Neural cell (in vitro differentiated cells): ENCODE data around the gene CCNQ. TPM values are rescaled to one million over a fixed set of nuclear protein-coding genes. Genes with fewer than 3 reads are reported as not detected.

Source experiments
- H2AFZ ChIP-seq: fragments of 200-600, 300-800 bp; sonication (generic), shearing (Covaris generic); 2 replicates; pipeline ENCODE4 v1.6.0; 2014; ENCODE audit warnings: low read depth, mild to moderate bottlenecking, antibody characterized with exemption, low read length, moderate library complexity
- H3F3A ChIP-seq: fragments of 200-600 bp; shearing (Covaris generic); 2 replicates; pipeline ENCODE4 v1.6.1; 2016; ENCODE audit warnings: mild to moderate bottlenecking, moderate library complexity, mixed read lengths, antibody characterized with exemption, low read length; ENCODE audit not compliant: insufficient read depth, poor library complexity, severe bottlenecking
- H3K27ac ChIP-seq: fragments of 200-600, 300-800 bp; sonication (generic), shearing (Covaris generic); 2 replicates; pipeline ENCODE4 v1.5.1; 2014; ENCODE audit warnings: mild to moderate bottlenecking, low read length, moderate library complexity
- H3K27me3 ChIP-seq: fragments of 300-800, 200-600 bp; sonication (generic), shearing (Covaris generic); 2 replicates; pipeline ENCODE4 v1.6.0; 2014; ENCODE audit warnings: mild to moderate bottlenecking, low read depth, low read length, moderate library complexity; ENCODE audit not compliant: insufficient read depth
- H3K36me3 ChIP-seq: fragments of 300-800, 200-600 bp; sonication (generic), shearing (Covaris generic); 2 replicates; pipeline ENCODE4 v1.5.1; 2014; ENCODE audit warnings: mild to moderate bottlenecking, antibody characterized with exemption, low read length, moderate library complexity; ENCODE audit not compliant: insufficient read depth
- H3K4me2 ChIP-seq: fragments of 300-800, 200-600 bp; sonication (generic), shearing (Covaris generic); 2 replicates; pipeline ENCODE4 v1.6.0; 2014; ENCODE audit warnings: mild to moderate bottlenecking, low read length
- H3K4me3 ChIP-seq: fragments of 300-800, 200-600 bp; sonication (generic), shearing (Covaris generic); 2 replicates; pipeline ENCODE4 v1.5.1; 2014; ENCODE audit warnings: mild to moderate bottlenecking, low read length, moderate library complexity
- H3K79me2 ChIP-seq: fragments of 200-600 bp; shearing (Covaris generic); replicated peaks from 2 replicates; pipeline ENCODE4 v1.6.0; 2014; ENCODE audit warnings: mild to moderate bottlenecking, low read length, moderate library complexity; ENCODE audit not compliant: insufficient read depth
- H3K9ac ChIP-seq: fragments of 300-800, 200-600 bp; sonication (generic), shearing (Covaris generic); 2 replicates; pipeline ENCODE4 v1.6.1; 2016; ENCODE audit warnings: mild to moderate bottlenecking, low read length, mixed read lengths
- H3K9me2 ChIP-seq: fragments of 200-600 bp; shearing (Covaris generic); 2 replicates; pipeline ENCODE4 v1.6.1; 2016; ENCODE audit warnings: mild to moderate bottlenecking, low read length, mixed read lengths; ENCODE audit not compliant: insufficient read depth
- H3K9me3 ChIP-seq: fragments of 200-600, 300-800 bp; sonication (generic), shearing (Covaris generic); 2 replicates; pipeline ENCODE4 v1.6.1; 2016; ENCODE audit warnings: mild to moderate bottlenecking, mixed run types, low read length, moderate library complexity, mixed read lengths
- H4K20me1 ChIP-seq: fragments of 200-600 bp; shearing (Covaris generic); 2 replicates; pipeline ENCODE4 v1.6.1; 2016; ENCODE audit warnings: mild to moderate bottlenecking, mixed run types; ENCODE audit not compliant: insufficient read depth
- CTCF ChIP-seq: fragments of 450-650 bp; IDR thresholded peaks from 2 replicates; pipeline ENCODE4 v1.5.1; 2014; ENCODE audit warnings: antibody characterized with exemption, mild to moderate bottlenecking, moderate library complexity; ENCODE audit not compliant: poor library complexity, severe bottlenecking
- EP300 ChIP-seq: fragments of 450-650 bp; conservative IDR thresholded peaks from 2 replicates; pipeline ENCODE4 v1.6.1; 2014; ENCODE audit warnings: antibody characterized with exemption, mild to moderate bottlenecking, moderate library complexity; ENCODE audit not compliant: poor library complexity, severe bottlenecking
- EZH2 ChIP-seq: fragments of 200-600, 300-800 bp; shearing (Covaris generic), sonication (generic); IDR thresholded peaks from 2 replicates; pipeline ENCODE4 v1.6.1; 2014; ENCODE audit warnings: antibody characterized with exemption, low read length, borderline replicate concordance, mild to moderate bottlenecking; ENCODE audit not compliant: insufficient read depth, poor library complexity, severe bottlenecking
- MXI1 ChIP-seq: fragments of 450-650 bp; conservative IDR thresholded peaks from 2 replicates; pipeline ENCODE4 v1.6.1; 2014; ENCODE audit warnings: antibody characterized with exemption, mild to moderate bottlenecking; ENCODE audit not compliant: poor library complexity, severe bottlenecking
- POLR2AphosphoS5 ChIP-seq: IDR thresholded peaks from 2 replicates; pipeline ENCODE4 v1.6.1; 2012
- RAD21 ChIP-seq: fragments of 450-650 bp; conservative IDR thresholded peaks from 2 replicates; pipeline ENCODE4 v1.6.1; 2014; ENCODE audit warnings: antibody characterized with exemption, mild to moderate bottlenecking, moderate library complexity
- REST ChIP-seq: IDR thresholded peaks from 2 replicates; pipeline ENCODE4 v1.6.1; 2012; ENCODE audit warnings: borderline replicate concordance
- SMC3 ChIP-seq: fragments of 450-650 bp; conservative IDR thresholded peaks from 2 replicates; pipeline ENCODE4 v1.6.1; 2014; ENCODE audit warnings: antibody characterized with exemption, mild to moderate bottlenecking, moderate library complexity; ENCODE audit not compliant: poor library complexity
- TAF1 ChIP-seq: IDR thresholded peaks from 2 replicates; pipeline ENCODE4 v1.6.1; 2012; ENCODE audit warnings: low read depth
- polyA plus RNA-seq: library from polyadenylated mRNA; depleted of rRNA; stranded (reverse); fragments of >200 nt; gene quantifications from 2 replicates; pipeline ENCODE4 v1.2.3, GENCODE V29; 2014

The CCNQ gene
- polyA plus RNA-seq, 1 donor from 2014 or later: 61.2 TPM

GRCh38 chrX:153565996-153566580 lies 32.9 kb downstream of the CCNQ start:
- H3K9me3 ChIP-seq: no peaks in the 10 kb centered on the region
- H3K79me2 ChIP-seq: no peaks in the 10 kb centered on the region
- H3K36me3 ChIP-seq: no peaks in the 10 kb centered on the region
- no peak for TF ChIP-seq POLR2AphosphoS5
- TF ChIP-seq RAD21: no peak
- no peak for TF ChIP-seq TAF1
- no peak for TF ChIP-seq EZH2
- no peak for TF ChIP-seq MXI1
- TF ChIP-seq EP300: no peak
- no peak for TF ChIP-seq CTCF
- TF ChIP-seq SMC3: no peak
- H3K9ac ChIP-seq: no peak overlapping the region
- no peaks in the 10 kb centered on the region for H4K20me1 ChIP-seq
- H3K4me3 ChIP-seq: no peak overlapping the region
- no peak overlapping the region for H2AFZ ChIP-seq
- no peak overlapping the region for H3K4me2 ChIP-seq
- H3K27ac ChIP-seq: no peak overlapping the region
- no peaks in the 10 kb centered on the region for H3F3A ChIP-seq
- no peaks in the 10 kb centered on the region for H3K27me3 ChIP-seq
- no peaks in the 10 kb centered on the region for H3K9me2 ChIP-seq

DNA sequence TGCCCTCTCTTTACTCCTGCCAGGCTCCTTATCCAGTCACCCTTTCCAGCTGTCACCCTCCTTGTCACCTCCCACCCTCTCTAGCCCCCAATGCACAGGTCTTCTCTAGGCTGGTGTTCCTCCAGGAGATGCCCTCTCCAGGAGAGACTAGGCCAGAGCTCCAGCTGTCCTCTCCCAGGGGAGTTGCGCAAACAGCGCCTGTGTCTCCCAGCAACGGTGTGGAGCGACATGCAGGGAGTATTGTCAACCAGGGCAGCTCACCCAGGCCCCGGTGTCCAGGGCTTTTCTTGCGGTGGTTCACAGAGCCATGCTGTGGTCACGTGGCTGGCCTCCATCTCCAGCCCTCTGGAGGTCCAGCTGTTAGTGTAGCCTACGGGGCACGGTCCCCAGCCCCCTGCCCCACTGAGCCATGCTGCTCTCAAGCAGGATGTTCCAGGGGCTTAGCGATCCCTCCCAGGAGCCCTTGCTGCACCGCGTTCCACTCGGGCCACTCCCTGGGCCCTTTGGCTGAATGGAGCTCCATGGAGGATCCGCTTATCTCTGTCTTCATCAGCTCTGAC lies 34.8 kb downstream of the CCNQ start:
- Histone ChIP-seq H4K20me1 (no peaks in the 10 kb centered on the region), H3K36me3 (no peaks in the 10 kb centered on the region), H3K4me2 (no peak overlapping the region), H3K27me3 (no peaks in the 10 kb centered on the region), H3K27ac (no peak overlapping the region), H3K4me3 (no peak overlapping the region), H3K79me2 (no peaks in the 10 kb centered on the region), H3K9me3 (no peaks in the 10 kb centered on the region), H3K9ac (no peak overlapping the region), H3F3A (no peaks in the 10 kb centered on the region), H3K9me2 (no peaks in the 10 kb centered on the region), H2AFZ (no peak overlapping the region)
- TF ChIP-seq POLR2AphosphoS5: no peak
- no peak for TF ChIP-seq RAD21
- TF ChIP-seq CTCF: no peak
- TF ChIP-seq TAF1: no peak
- TF ChIP-seq EZH2: no peak
- TF ChIP-seq MXI1: no peak
- no peak for TF ChIP-seq REST
- TF ChIP-seq SMC3: no peak
- TF ChIP-seq EP300: no peak
